ENCODE results near the gene UGT1A3. TPM values are rescaled to one million over a fixed set of nuclear protein-coding genes. Genes with fewer than 3 reads are reported as not detected.

UGT1A3 gene
- total RNA-seq, 2 donors from 2014 or later: not detected

- Mint-ChIP-seq H3K36me3 (ENCODE audit: low read depth) (no peaks in the 10 kb centered on the region), H3K27ac (no peak overlapping the region), H3K9me3 (no peaks in the 10 kb centered on the region), H3K27me3 (peaks cover 8% of the 10 kb centered on the region), H3K4me3 (no peak overlapping the region), H3K4me1 (no peaks in the 10 kb centered on the region)
- ATAC-seq (replicated peaks): no peak
Measured at GRCh38 chr2:233817995-233818638, 89.3 kb downstream of the UGT1A3 start.

GRCh38 chr2:233818639-233819621 lies 90.1 kb downstream of the UGT1A3 start:
- H3K27me3 Mint-ChIP-seq: peaks cover 8% of the 10 kb centered on the region
- H3K4me3 Mint-ChIP-seq: no peak overlapping the region

GRCh38 chr2:233819884-233820773 lies 91.3 kb downstream of the UGT1A3 start:
- peaks cover 9% of the 10 kb centered on the region for H3K27me3 Mint-ChIP-seq
- no peaks in the 10 kb centered on the region for H3K9me3 Mint-ChIP-seq
- no peak overlapping the region for H3K27ac Mint-ChIP-seq
- no peak overlapping the region for H3K4me3 Mint-ChIP-seq
- H3K4me1 Mint-ChIP-seq: no peaks in the 10 kb centered on the region
- no peak for ATAC-seq (replicated peaks)
- no peaks in the 10 kb centered on the region for H3K36me3 Mint-ChIP-seq (ENCODE audit: low read depth)

More at GRCh38 chr2:233818639-233819621, 90.1 kb downstream of the UGT1A3 start:
- no peak for ATAC-seq (replicated peaks)
- H3K9me3 Mint-ChIP-seq: no peaks in the 10 kb centered on the region
- H3K27ac Mint-ChIP-seq: no peak overlapping the region
- H3K36me3 Mint-ChIP-seq (ENCODE audit: low read depth): no peaks in the 10 kb centered on the region
- H3K4me1 Mint-ChIP-seq: no peaks in the 10 kb centered on the region

GRCh38 chr2:233820774-233821105 lies 91.9 kb downstream of the UGT1A3 start:
- Mint-ChIP-seq H3K4me1 (no peaks in the 10 kb centered on the region), H3K27ac (no peak overlapping the region), H3K9me3 (no peaks in the 10 kb centered on the region), H3K36me3 (ENCODE audit: low read depth) (no peaks in the 10 kb centered on the region), H3K4me3 (no peak overlapping the region), H3K27me3 (peaks cover 13% of the 10 kb centered on the region)
- ATAC-seq (replicated peaks): no peak

- no peaks in the 10 kb centered on the region for H3K36me3 Mint-ChIP-seq (ENCODE audit: low read depth)
- H3K4me1 Mint-ChIP-seq: no peaks in the 10 kb centered on the region
- no peak for ATAC-seq (replicated peaks)
- no peak overlapping the region for H3K4me3 Mint-ChIP-seq
- no peak overlapping the region for H3K27ac Mint-ChIP-seq
- peaks cover 14% of the 10 kb centered on the region for H3K27me3 Mint-ChIP-seq
- no peaks in the 10 kb centered on the region for H3K9me3 Mint-ChIP-seq
Measured at GRCh38 chr2:233821196-233821595, 92.4 kb downstream of the UGT1A3 start.

- Mint-ChIP-seq H3K36me3 (ENCODE audit: low read depth) (no peaks in the 10 kb centered on the region), H3K9me3 (no peaks in the 10 kb centered on the region), H3K4me1 (no peaks in the 10 kb centered on the region), H3K27me3 (peaks cover 16% of the 10 kb centered on the region), H3K27ac (no peak overlapping the region), H3K4me3 (no peak overlapping the region)
- no peak for ATAC-seq (replicated peaks)
Measured at GRCh38 chr2:233821709-233822100, 92.9 kb downstream of the UGT1A3 start.

- H3K27ac Mint-ChIP-seq: no peak overlapping the region
- no peak for ATAC-seq (replicated peaks)
- H3K4me3 Mint-ChIP-seq: no peak overlapping the region
Measured at GRCh38 chr2:233822101-233822771, 93.4 kb downstream of the UGT1A3 start.

More at GRCh38 chr2:233822101-233822771, 93.4 kb downstream of the UGT1A3 start:
- Mint-ChIP-seq H3K36me3 (ENCODE audit: low read depth) (no peaks in the 10 kb centered on the region), H3K27me3 (peaks cover 16% of the 10 kb centered on the region), H3K9me3 (no peaks in the 10 kb centered on the region), H3K4me1 (no peaks in the 10 kb centered on the region)

Other genes with a start within 250 kb of the UGT1A3 start
- gene USP40, start 162.3 kb upstream of the UGT1A3 start, total RNA-seq: 10 to 100 TPM; 11.3 to 13.5 TPM
- gene UGT1A8, start 111.4 kb upstream of the UGT1A3 start, total RNA-seq: under 1 TPM in 1 of 2 donors, not detected in 1; 0.42 TPM
- under 1 TPM in 1 of 2 donors, not detected in 1; 0.16 TPM for gene UGT1A10, start 92.6 kb upstream of the UGT1A3 start, total RNA-seq
- gene UGT1A9, start 57.1 kb upstream of the UGT1A3 start, total RNA-seq: under 1 TPM in 1 of 2 donors, not detected in 1; 0.19 TPM
- gene UGT1A7, start 47.1 kb upstream of the UGT1A3 start, total RNA-seq: not detected
- gene UGT1A6, start 36.2 kb upstream of the UGT1A3 start, total RNA-seq: not detected
- not detected for gene UGT1A5, start 16.1 kb upstream of the UGT1A3 start, total RNA-seq
- gene UGT1A4, start 10.3 kb upstream of the UGT1A3 start, total RNA-seq: not detected
- not detected for gene UGT1A1, start 31.2 kb downstream of the UGT1A3 start, total RNA-seq
- not detected for gene MROH2A, start 49.3 kb downstream of the UGT1A3 start, total RNA-seq
- gene HJURP, start 125.5 kb downstream of the UGT1A3 start, total RNA-seq: 100 to 1,000 TPM in 1 of 2 donors, 10 to 100 TPM in 1; 90.4 to 147 TPM
- under 1 TPM in 1 of 2 donors, not detected in 1; 0.21 TPM for gene TRPM8, start 188.3 kb downstream of the UGT1A3 start, total RNA-seq